GM12891 (cell line): Measurements from ENCODE around the gene GPR179.

Experiments
- POLR2A ChIP-seq: IDR thresholded peaks from 2 replicates; pipeline ENCODE4 v1.6.1; 2011; ENCODE audit warnings: low read depth, low read length, control low read depth
- POLR2AphosphoS5 ChIP-seq: IDR thresholded peaks from 2 replicates; pipeline ENCODE4 v1.6.1; 2011; ENCODE audit warnings: low read depth, low read length, control low read depth

- TF ChIP-seq POLR2A: no peak
- TF ChIP-seq POLR2AphosphoS5: no peak
Observed at GRCh38 chr17:38369124-38369886, 25.5 kb upstream of the GPR179 start.
